ENCODE data around the gene RPL31.
"Not testable (repeated sequence)": the region's sequence is repeated elsewhere in the genome, so short reads cannot be mapped to it uniquely, and the experiment has no call there.

RPL31 gene

DNA sequence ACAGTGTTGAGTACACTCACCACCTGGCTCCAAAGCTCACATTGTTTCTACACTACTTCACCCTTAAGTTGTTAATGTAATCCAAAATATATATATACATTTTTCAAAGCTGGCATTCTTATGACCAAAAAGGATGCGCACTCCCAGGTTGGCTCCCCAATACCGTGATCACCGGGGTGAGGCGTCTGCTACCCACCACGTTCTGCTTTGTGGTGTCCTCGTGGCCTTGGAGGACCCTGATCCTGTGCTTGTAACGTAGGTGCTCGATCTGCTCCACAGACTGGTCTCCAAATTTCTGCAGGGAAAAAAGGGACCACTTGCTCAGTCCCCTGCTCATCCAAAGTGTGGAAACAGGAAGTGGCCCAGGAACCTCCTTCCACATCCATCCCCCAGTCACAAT lies 25.8 kb downstream of the RPL31 start:
- DNase-seq (ENCODE audit: low spot score) = no peak

DNA sequence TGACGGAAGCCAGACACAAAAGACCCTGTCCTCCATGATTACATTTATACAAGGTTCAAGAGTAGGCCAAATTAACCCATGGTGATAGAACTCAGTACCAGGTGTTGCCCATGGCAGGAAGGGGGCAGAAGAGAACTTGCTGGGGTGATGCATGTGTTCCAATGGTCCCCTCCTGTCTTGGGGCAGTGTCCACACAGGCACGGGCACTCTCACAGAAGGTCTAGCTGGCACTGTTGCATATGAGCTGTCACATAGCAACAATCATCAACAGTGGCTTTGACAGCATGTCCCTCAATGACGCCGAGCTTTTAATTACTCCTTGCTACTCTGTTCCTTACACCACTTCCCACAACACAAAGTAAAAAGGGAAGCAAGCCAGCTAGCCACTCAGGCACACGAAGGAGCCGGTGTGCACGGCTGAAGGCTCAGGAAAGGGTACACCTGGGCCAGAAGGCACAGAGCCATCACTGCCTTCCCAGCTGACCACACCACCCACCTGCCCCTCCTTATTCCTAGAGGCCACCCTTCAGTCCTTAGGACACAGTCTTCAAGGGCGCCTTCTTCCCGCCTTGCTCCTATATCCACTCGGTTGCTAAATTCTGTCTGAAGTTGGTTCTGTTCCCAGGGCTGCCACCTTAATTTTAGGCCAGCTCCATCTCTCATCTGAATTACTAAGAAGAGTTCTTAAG lies 28.9 kb downstream of the RPL31 start:
- DNase-seq (ENCODE audit: low spot score) = no peak

DNA sequence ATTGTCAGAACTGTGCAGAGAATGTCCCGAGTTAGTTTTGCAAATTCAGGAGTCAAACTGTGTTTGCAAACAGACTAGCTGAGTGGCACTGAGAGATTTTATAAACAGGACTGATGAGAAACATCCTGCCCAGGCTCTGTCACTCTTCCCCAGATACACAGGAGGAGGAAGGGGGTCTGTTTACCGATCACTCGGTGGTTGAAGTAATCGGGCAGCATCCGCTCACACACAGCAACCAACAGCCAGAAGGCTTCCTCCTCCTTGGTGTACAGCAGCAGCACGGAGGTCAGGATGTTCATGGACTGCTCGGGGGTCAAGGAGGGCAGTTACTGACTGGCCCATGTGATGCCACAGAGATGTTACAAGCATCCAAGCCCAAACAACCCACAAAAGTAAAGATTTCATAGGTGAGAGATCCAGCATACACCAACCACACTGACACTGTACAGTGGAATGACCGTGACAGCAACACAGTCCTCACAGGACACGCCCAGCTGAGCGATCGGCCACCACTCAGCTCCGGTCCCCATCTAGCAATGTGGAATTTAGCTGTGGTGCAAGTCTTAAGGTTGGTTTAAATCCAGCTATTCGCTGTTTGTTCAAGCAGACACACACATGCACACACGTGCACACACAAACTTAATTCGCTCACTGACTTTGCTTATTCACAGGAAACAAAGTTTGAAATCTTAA lies 30.1 kb downstream of the RPL31 start:
- no peak for DNase-seq (ENCODE audit: low spot score)

DNA sequence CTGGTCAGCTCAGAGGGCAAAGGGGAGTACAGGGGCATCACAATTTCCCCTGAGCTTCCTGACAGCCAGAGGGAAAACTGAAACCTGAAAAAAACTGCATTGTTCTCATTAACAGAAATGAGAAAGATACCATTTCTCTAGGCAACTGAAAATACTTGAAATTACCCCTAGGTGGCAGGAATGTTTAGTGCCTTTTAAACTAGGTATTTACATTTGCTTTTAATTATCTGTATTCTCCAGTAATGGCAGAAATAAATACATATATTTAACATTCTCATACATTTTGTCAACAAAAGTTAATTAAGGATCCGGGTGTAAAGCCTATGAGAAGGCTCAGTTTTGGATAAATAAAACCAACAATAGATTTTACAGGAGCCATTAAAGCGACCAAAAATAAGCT lies 34.5 kb downstream of the RPL31 start:
- DNase-seq (ENCODE audit: low spot score) = no peak

DNA sequence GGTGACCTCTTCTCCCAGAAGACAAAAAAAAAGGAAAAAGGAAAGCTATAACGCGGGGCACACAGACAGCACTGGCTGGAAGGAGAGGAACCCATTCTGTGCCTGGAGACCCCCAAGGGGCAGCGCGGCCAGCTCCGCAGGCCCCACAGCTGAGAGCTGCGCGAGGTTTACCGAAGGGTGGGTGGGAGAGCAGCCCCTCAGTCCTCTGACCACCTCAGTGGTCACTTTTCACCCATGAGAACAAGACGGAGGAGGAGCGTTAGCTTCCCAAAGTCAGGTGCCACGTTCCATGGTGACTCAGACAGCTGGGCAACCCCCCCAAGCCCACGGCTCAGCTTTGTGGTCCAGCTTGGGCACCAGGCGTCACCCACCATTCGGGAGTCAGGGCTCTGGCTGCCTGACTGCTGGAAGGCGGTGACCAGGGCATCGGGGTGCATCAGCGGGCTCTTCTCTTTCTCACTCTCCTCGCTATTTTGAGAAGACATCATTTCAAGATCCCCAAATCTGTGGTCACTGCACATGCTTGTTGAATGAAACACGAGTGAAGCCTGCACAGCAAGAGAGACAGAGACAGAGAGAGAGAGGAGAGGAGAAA lies 35.2 kb downstream of the RPL31 start:
- DNase-seq (ENCODE audit: low spot score) = no peak

DNA sequence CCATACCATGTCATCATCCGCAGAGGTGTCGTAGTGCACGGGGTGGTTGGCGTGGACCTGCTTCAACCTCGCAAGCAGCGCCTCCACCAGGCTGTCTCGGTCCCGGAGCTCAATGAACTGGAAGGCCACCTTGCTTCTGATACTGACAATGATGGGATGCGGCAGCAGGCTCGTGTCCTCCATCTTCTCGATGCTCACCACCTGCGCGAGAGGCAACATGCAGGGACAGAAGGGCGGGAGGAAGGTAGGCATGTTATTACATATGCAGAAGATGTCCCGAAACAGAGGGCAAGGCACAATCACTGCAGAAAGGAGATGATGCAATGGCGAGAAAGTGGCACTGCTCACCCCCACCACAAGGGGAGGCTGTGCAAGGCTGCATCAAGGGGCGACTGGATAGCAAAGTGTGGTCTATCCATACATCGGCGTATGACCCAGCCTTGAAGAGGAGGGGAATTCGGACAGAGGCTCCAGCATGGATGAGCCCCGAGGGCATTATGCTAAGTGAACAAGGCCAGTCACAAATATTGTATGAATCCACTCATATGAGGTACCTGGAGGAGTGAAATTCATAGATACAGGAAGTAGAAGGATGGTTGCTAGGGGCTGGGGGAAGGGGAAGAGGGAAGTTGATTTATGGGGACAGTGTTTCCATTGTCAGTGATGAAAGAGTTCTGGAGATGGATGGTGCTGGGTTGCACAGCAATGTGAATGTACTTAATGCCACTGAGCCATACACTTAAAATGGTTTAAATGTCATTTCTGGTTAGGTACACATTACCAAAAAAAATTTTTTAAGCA lies 36.6 kb downstream of the RPL31 start:
- no peak for DNase-seq (ENCODE audit: low spot score)

DNA sequence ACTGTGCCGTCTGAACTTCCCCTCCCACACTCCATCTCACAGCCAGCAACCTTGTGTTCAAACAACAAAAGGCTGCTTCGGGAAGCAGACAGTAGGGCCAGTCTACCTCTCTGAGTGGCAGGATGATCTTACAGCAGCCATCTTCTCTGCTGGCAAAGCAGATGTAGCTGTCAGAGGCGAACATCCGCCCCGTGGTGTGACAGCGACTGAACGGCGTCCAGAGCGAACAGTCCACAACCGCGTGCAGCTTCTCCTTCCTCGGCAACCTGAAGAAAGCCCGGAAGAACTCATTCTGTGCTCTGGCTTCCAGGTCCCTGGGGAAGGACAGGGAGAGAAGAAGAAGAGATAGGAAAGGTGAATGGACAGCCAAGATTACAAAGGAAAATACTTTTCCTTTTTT lies 38.0 kb downstream of the RPL31 start:
- no peak for DNase-seq (ENCODE audit: low spot score)

DNA sequence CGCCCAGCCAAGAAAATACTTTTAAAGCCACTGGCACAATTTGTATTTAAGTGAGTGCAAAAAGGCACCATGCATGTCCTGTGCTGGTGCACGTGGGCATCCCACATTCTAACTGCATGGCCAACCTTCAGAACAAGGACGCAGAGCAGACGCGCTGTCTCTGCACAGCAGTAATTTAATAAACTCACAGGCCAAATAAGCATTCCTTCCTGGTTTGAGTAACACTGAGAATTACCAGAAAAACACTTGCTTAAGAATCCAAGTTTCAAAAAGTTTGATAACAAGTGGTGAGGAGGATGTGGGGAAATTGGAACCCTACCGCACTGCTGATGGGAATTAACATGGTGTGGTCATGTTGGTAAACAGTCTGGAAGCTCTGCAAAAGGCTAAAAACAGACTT lies 38.7 kb downstream of the RPL31 start:
- DNase-seq (ENCODE audit: low spot score) = no peak

DNA sequence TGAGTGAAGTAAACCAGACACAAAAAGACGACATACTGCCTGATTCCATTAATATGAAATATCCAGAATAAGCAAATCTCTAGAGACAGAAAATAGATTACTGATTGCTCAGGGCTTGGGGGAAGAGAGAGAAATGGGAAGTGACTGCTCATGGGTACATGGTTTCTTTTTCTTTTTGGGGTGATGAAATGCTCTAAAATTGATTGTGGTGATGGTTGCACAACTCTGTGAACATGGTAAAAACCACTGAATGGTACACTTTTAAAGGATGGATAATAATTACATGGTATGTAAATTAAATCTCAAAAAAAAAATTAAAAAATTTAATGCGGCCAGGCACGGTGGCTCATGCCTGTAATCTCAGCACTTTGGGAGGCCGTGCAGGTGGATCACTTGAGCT lies 39.3 kb downstream of the RPL31 start:
- no peak for DNase-seq (ENCODE audit: low spot score)

DNA sequence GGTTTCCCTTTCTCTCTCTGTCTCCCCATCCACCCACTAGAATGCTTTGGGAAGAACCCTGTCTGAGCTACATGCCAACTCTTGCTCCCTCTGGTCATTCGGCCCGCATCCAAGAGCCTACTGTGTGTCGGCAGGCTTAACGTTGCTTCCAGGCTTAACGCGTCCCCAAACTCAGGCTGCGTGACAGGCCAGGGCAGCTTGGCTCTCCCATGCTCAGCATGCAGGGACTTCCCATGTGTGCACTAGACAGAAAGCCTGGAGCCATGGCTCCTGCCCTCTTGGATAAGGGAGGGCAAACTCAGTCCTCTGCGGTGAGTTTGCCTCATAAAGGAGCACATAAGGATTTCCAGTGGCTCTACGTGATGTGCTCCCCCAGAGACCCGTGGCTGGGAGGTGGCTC lies 43.2 kb downstream of the RPL31 start:
- DNase-seq (ENCODE audit: low spot score) = no peak

DNA sequence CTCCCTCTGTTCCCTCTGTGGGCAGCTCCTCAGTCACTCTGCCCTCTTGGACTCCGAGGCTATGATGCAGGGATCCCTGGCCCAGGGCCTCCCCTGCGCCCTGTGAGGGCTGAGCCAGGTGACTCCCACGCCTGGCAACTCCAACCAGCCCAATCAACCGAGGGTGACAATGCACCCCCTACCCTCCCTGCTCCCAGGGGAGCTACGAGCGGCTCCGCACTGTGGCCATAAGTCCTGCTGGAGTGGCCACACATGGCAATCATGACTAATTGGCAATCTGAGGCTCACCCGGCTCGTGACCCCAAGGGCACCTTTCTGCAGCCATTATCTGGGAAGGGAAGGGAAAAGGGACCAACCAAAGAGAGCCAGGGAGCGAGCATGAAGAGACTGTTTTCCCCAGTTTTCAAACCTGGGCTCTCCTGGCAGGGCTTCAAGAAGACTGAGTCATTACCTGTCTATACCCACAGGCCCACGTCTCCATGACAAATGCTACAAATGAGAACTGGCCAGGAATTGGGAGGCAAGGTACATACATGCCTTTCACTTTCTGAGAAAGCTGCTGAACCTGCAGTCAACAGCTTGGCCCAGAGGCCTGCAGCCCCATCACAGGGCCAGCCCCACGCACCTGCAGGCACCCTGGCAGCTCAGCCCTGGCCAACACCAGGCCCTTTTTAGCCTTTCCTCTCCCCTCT lies 45.1 kb downstream of the RPL31 start:
- no peak for DNase-seq (ENCODE audit: low spot score)

DNA sequence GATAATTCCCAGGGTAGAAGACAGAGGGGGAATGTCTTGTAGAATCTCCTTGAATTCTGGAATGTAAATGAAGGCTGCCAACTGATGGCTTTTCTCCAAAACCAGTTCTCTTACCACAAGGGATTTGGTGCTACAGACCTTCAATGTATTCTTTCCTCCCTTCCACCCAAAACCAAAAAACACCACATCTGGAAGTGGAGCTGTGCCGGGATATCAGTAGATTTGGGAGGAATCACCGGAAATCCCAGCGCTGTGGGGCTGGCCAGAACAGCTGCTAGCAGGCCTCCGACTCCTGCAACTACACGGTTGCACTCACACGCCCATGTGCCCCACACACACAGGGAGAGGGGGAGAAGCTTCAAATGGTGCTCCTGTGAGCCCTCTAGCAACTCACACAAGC lies 45.7 kb downstream of the RPL31 start:
- no peak for DNase-seq (ENCODE audit: low spot score)

DNA sequence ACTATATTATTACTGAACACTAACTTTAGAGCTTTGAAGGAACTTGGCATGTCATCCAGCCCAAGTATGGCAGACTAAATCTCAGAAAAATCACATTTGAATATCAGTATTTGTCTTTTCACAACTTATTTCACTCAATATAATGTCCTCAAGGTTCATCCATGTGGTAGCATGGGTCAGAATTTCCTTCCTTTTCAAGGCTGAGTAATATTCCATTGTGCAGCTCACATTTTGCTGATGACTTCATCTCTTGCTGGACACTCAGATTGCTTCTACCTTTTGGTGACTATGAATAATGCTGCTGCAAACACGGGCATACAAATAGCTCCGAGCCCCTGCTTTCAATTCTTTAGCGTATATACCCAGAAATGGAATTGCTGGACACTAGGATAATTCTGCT lies 46.7 kb downstream of the RPL31 start:
- DNase-seq (ENCODE audit: low spot score) = no peak

DNA sequence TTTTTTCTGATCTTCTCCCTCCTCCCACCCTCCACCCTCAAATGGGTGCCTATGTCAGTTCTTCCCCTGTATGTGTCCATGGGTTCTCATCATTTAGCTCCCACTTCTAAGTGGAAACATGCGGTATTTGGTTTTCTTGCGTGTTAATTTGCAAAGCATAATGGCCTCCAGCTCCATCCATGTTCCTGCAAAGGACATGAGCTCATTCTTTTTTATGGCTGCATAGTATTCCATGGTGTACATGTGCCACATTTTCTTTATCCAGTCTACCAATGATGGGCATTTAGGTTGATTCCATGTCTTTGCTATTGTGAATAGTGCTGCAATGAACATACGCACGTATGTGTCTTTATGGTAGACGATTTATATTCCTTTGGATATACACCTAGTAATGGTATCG lies 48.8 kb downstream of the RPL31 start:
- DNase-seq (ENCODE audit: low spot score) = not testable (repeated sequence)

DNA sequence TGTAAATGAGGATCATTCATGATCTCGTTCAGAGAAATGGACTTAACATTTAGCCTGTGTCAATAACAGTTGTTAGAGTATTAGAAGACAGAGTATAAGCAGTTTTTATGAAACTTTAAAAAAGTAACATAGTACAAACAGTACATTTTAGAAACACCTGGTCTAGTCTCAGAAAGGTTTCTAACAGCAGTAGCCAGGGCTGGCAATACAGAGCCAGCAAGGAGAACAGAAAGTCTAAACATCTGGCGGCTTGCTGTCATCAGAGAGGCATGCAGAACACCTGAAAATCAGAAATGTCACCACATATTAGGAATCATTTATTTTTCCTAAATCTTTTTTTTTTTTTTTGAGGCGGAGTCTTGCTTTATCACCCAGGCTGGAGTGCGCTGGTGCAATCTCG lies 50.1 kb downstream of the RPL31 start:
- no peak for DNase-seq (ENCODE audit: low spot score)

DNA sequence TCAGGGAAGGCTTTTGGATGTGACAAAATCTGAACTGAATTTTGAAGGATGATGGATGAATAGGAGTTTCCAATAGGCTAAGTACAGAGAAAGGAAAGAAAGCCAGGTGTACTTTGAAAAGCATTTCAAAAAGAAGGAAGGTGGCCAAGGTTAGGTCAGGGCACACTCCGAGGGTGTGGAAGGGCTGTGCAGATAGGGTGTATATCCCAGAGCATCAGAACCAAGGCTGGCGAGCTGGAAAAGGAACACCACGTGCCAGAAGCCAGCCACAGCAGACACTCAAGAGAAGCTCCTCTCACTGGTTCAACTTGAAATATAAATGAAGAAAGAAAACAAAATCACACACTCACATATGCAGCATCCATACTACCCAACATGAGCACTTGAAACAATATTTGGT lies 51.0 kb downstream of the RPL31 start:
- DNase-seq (ENCODE audit: low spot score) = no peak

Data from iPS-NIHi11 (cell line).